HG02588 (cell line): ENCODE results near the gene HSF5.

Experiments used
- ATAC-seq: cut with Tn5 transposase; IDR thresholded peaks from one replicate; pipeline ENCODE4 v1.9.1; 2021; ENCODE audit warnings: mild to moderate bottlenecking, moderate library complexity; ENCODE audit not compliant: unreplicated experiment

The HSF5 gene

DNA sequence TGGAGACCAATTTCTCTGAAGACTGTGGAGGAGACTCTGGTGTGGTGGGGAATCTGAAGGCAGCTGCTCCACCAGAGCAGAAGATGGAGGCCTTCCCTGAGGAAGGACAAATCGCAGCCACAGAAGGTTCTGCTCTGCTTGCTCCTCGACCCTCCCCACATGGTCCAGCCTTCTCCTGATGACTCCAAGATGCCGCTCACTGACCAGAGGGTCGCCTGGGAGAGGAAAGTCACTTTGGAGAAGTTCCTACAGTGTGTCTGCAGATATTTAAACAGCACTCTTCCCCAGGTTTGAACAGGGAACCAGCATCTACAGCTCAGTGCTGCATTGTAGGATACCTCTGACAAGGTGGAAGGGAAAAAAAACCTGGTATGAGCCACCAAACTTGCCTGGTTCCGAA, 115.2 kb downstream of the HSF5 start:
- ATAC-seq, result no peak

DNA sequence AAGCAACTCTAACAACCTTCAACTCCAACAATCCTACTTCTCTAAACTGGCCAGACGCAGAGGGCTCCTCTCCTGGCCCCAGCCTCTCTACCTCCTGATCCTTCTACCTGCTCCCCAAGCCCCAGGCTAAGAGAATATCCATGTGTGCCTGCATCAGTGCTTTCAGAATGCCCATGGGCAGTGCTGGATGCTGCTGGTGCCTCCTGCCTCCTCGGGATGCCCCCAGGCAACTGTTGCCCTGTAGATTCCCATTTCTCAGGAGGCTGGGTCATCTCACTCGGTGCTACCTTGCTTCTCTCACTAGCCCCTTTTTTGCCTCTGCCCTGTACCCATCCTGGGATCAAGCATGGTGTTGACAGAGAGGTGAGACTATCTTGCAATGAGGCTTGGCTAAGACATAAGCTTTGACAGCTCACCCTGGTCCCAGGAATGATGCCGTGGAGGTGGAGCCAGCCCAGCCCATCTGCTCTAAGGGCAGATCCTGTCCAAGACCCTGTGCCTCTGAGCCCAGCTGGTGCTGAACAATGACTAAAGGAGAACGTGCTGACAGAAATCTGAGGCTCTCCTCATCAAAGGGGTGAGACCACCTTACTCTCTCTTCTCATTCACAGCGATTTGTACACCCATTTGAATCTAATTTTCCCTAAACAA, 116.8 kb downstream of the HSF5 start:
- ATAC-seq, result no peak

DNA sequence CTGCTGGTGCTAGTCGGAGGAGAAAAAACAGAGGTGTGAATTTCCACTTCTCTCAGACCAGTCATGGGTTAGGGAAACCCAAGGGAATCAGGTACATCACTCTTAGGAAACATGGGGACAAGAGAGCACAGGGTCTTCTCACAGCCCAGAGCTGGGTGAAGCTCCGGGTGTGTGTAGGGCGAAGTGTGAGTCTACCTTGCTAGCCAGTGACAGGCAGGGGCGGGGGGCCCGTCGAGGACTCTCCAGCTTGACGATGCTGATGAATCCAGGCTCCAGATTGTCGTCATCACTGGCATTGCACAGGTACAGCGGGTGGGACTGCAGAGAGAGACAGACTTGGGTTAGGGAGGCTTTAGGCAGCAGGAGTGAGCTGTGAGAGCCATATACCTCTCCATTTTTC, 117.5 kb downstream of the HSF5 start:
- no peak for ATAC-seq

- ATAC-seq, result no peak
Measured at GRCh38 chr17:58370309-58370708, 117.9 kb downstream of the HSF5 start.
